Stimulated activated CD4-positive, alpha-beta T cell treated with anti-CD3 and anti-CD28 coated beads, Interleukin-2, amount 100 ng/mL, for 4 hours (primary cell): ENCODE measurements around the gene CYTIP.
"Not testable (repeated sequence)": the region's sequence is repeated elsewhere in the genome, so short reads cannot be mapped to it uniquely, and the experiment has no call there.

Source experiments
- DNase-seq: peaks from one replicate; pipeline ENCODE4 v3.0.0-alpha.2; 2020; ENCODE audit warnings: low read depth

The CYTIP gene

DNA sequence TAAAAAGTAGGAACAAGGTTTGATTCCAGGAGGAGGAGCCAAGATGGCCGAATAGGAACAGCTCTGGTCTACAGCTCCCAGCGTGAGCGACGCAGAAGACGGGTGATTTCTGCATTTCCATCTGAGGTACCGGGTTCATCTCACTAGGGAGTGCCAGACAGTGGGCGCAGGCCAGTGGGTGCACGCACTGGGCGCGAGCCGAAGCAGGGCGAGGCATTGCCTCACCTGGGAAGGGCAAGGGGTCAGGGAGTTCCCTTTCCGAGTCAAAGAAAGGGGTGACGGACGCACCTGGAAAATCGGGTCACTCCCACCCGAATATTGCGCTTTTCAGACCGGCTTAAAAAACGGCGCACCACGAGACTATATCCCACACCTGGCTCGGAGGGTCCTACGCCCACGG is 75.4 kb downstream of the CYTIP start:
- not testable (repeated sequence) for DNase-seq

DNA sequence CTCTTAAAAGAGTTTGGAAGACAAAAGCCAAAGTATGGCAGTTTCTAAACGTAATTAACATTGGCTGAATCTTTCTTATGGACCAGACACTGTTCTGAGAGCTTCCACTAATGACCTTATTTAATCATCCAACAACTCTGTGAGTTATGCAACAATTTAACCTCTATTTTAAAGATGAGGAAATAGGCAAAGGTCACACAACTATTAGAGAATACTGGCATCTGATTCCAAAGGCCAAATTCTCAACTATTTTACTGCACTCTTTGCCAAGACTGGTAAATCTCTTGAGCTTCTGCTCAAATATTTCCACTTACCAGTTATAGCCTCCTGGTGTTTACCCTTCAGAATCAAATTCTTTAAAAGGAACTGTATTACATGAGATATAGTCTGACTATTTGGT is 76.2 kb downstream of the CYTIP start:
- DNase-seq = no peak
